Measurements from ENCODE around the gene BPGM. TPM values are rescaled to one million over a fixed set of nuclear protein-coding genes. Genes with fewer than 3 reads are reported as not detected.

The BPGM gene
- total RNA-seq, 1 donor from 2014 or later = 10.9 TPM

- no peak for DNase-seq (ENCODE audit: low read depth in 2 of 2)
These were observed 71.7 kb downstream of the BPGM start for GRCh38 chr7:134718211-134718875.

DNA sequence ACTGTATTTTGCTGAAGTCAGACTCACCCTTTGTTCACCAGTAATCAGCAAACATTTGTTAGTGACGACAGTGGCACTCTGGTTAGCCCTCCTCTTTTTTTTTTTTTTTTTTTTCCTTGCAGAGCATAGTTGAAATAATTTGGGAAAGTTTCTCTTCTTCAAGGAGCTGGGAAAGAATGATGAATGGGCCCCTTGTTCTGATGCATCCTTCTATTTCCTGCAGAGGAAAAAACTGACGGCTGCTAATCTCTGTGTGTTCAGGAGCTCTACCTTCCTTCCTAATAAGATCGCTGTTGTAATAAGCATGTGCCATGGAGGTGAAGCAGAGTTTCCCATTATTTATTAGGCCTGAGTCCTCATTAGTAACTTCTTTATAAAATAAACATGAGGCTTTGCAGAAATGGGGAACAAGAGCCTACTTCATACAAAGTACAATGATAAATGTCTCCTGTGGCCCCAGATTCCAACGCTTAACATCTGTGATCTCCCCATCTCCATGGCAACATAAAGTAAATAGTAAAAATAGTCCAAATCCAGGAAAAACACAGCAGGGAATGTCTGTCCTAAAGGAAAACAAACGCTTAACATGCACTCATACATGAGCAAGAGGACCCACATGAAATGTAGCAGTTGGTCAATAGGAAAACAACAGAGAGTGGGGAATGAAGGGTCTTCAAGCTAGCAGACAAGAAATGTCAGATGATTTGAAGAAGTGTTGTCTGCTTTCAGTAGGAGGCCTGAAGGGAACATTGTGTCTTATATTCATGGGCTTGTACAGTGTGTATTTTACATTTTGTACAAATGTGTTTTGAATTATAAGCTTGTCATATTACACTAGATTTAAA, 73.7 kb downstream of the BPGM start:
- DNase-seq (ENCODE audit: low read depth in 2 of 2) = peak; percentile 83 to 85

DNA sequence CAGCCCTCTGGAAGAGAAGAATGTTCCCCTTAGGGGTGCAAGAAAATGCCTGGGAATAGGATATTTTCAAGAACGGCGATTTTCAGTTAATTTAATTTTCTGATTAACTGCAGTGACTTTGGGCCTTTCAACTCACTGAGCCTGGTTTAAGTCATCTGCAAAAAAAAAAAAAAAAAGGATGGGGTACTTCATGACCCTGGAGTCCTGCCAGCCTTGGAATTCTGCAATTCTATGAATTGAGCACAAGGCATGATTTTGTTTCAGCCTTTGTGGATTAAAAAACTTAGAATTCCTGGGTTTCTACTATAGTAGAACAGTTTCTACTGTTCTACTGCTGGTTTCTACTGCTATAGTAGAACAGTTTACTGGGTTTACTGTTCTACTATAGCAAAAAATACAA, 74.5 kb downstream of the BPGM start:
- no peak for DNase-seq (ENCODE audit: low read depth in 2 of 2)

DNA sequence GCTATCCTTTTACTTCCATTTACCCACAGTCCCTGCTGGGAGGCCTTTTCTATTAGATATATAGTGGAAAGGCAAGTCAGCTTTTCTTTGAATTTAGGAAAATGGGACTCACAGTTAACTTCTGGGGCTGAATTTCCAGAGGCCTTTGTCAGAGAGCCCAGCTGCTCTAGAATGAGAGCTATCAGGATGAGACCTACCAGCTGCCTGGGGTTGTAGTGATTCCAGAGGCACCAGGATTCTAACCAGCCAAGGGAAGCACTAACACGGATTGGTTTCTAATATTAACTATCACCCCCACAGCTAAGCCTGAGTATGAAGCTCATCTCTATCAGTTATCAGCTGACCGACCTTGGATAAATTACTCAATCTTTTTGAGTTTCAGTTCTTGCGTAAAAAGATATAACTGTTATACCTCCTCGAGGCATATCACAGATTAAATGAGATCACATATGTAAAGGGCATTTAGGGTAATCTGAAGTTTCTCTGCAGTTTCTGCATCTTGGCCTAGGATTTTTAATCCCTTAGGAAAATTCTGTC, 76.2 kb downstream of the BPGM start:
- DNase-seq (ENCODE audit: low read depth in 2 of 2) = no peak

- DNase-seq (ENCODE audit: low read depth in 2 of 2) = no peak
These were observed 77.2 kb downstream of the BPGM start for GRCh38 chr7:134723892-134724291.

GRCh38 chr7:134724606-134725005, 78.0 kb downstream of the BPGM start:
- DNase-seq (ENCODE audit: low read depth in 2 of 2) = peak; percentile 37 to 66

DNA sequence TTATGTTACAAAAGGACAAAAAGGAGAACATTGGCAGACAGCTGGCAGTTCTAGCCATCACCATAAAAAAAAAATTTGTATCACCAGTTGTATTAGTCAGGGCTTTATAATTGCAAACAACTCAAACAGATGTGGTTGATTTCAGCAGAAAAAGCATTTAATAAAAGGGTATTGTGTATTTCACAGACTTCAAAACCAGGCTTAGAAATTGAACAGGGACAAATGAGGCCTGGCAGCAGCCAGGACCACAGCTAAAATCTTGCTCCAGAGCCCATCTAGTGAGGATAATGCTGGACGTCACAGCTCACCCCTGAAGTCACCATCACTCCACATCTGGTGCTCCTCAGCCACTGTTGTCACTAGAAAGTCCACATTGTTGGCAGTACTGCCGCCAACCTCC, 79.9 kb downstream of the BPGM start:
- no peak for DNase-seq (ENCODE audit: low read depth in 2 of 2)

DNA sequence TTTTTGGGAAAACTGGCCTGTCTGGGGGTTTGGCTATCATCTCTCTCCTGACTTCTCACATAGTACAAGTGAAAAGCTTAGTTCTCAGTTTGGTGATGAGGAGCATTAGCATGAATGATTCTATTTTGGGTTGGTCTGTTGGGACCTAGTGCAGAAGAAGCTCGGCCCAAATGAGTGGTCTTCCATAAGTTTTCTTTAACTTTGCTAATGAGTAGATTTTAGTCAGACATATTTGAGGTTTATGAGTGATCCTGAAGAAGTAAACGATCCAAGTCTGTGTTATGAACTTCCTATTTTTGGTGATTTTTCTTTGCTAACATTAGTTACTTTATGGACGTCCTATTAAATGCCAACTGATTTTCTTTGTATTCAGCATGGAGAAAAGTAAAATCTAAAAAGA, 81.1 kb downstream of the BPGM start:
- no peak for DNase-seq (ENCODE audit: low read depth in 2 of 2)

Other genes with a start within 250 kb of the BPGM start
- gene AKR1B1, start 187.8 kb upstream of the BPGM start, total RNA-seq = 12.3 and 50.6 TPM in 2 replicates
- gene AKR1B10, start 119.3 kb upstream of the BPGM start, total RNA-seq = not detected in 2 replicates
- not detected in 2 replicates for gene AKR1B15, start 97.7 kb upstream of the BPGM start, total RNA-seq
- gene CALD1, start 132.8 kb downstream of the BPGM start, total RNA-seq = 198 and 235 TPM in 2 replicates